ENCODE measurements around the gene MMP15. TPM values are rescaled to one million over a fixed set of nuclear protein-coding genes. Genes with fewer than 3 reads are reported as not detected.
A peak's percentile ranks its signal among the peaks of the same experiment; 100 is the strongest.

The MMP15 gene
- total and polyA plus RNA-seq, 2 of the 13 experiments (the other 11 are each of a cell fraction or from before 2014, with no cell fraction given): 35.2 to 44.9 TPM

DNA sequence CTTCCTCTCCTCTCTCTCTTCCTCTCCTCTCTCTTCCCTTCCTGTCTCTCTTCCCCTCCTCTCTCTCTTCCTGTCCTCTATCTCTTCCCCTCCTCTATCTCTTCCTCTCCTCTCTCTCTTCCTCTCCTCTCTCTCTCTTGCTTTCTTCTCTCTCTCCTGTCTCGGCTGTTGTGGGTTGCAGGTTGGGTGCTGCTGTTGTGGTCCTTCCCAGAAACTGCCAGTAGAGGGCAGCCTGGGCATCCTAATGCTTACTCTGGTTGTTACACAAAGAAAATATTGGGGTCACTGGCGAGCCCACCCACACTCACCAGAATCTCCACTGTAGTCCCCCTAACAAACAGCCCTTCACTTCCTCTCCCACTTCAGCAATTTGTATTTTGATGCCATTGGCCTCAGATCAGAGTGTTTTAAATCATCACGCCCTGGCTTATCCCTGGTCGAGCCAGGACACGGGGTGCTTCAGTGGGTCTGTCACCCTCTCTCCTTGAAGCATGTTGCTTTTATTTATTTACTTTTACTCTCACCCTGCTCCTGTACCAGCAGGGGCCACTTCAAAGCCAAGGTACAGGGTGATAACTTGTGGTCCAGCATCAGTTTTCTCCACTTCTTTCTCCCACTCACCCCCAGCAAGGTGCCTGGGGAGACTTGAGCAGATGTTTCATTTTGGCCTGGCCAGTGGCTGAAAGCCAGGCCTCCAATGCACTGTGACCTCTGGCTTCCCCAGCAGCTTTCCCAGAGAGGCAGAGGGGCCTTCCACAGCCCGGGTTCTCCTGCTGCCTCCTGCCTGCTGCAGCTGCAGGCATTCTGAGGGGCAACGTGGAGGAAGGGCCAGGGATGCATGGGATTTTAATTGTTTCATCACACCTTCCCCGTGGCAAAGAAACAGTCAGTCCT is 4.7 kb upstream of the MMP15 start (continued):
- TF ChIP-seq, protein P1, sequence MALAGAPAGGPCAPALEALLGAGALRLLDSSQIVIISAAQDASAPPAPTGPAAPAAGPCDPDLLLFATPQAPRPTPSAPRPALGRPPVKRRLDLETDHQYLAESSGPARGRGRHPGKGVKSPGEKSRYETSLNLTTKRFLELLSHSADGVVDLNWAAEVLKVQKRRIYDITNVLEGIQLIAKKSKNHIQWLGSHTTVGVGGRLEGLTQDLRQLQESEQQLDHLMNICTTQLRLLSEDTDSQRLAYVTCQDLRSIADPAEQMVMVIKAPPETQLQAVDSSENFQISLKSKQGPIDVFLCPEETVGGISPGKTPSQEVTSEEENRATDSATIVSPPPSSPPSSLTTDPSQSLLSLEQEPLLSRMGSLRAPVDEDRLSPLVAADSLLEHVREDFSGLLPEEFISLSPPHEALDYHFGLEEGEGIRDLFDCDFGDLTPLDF (CRISPR knock-in tag; IDR thresholded peaks at IDR 0.05): no peak
- TF ChIP-seq CEBPB (IDR thresholded peaks at IDR 0.05; ENCODE audit: borderline replicate concordance, low read depth, low read length) (no peak), ZNF552 (CRISPR knock-in tag; IDR thresholded peaks at IDR 0.05; ENCODE audit: borderline replicate concordance) (no peak), PHF20 (CRISPR knock-in tag; IDR thresholded peaks at IDR 0.05) (no peak), SATB2 (CRISPR knock-in tag; IDR thresholded peaks at IDR 0.05) (no peak), HNRNPK (IDR thresholded peaks at IDR 0.05; ENCODE audit: low read depth, low read length, poor library complexity, severe bottlenecking) (no peak), NRL (CRISPR knock-in tag; IDR thresholded peaks at IDR 0.05; ENCODE audit: borderline replicate concordance) (peak; percentile 24; the same call in 1 of the 2 replicates), ZNF792 (CRISPR knock-in tag; IDR thresholded peaks at IDR 0.05) (no peak), ZFP36L1 (CRISPR knock-in tag; IDR thresholded peaks at IDR 0.05) (no peak), ZBTB7B (CRISPR knock-in tag; IDR thresholded peaks at IDR 0.05) (0 out of 2 replicates have a peak, but pooled peaks have one; percentile 52), RARA (CRISPR knock-in tag; IDR thresholded peaks at IDR 0.05) (no peak), ZNF572 (CRISPR knock-in tag; IDR thresholded peaks at IDR 0.05) (no peak), ZNF451 (CRISPR knock-in tag; IDR thresholded peaks at IDR 0.05) (no peak), ZNF24 (IDR thresholded peaks at IDR 0.05) (no peak), ZNF879 (CRISPR knock-in tag; IDR thresholded peaks at IDR 0.05) (no peak), FOXK2 (IDR thresholded peaks at IDR 0.05) (0 out of 2 replicates have a peak, but pooled peaks have one; percentile 21), SMAD3 (CRISPR knock-in tag; IDR thresholded peaks at IDR 0.05) (0 out of 2 replicates have a peak, but pooled peaks have one; percentile 39)
- TF ChIP-seq, protein P2, sequence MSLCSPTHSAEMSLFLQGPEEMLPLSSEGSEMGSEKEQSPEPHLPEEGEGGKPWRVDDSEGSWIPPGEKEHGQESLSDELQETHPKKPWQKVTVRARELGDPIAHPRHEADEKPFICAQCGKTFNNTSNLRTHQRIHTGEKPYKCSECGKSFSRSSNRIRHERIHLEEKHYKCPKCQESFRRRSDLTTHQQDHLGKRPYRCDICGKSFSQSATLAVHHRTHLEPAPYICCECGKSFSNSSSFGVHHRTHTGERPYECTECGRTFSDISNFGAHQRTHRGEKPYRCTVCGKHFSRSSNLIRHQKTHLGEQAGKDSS (CRISPR knock-in tag; IDR thresholded peaks at IDR 0.05; ENCODE audit: borderline replicate concordance, low read depth): no peak
- TF ChIP-seq, protein P3, sequence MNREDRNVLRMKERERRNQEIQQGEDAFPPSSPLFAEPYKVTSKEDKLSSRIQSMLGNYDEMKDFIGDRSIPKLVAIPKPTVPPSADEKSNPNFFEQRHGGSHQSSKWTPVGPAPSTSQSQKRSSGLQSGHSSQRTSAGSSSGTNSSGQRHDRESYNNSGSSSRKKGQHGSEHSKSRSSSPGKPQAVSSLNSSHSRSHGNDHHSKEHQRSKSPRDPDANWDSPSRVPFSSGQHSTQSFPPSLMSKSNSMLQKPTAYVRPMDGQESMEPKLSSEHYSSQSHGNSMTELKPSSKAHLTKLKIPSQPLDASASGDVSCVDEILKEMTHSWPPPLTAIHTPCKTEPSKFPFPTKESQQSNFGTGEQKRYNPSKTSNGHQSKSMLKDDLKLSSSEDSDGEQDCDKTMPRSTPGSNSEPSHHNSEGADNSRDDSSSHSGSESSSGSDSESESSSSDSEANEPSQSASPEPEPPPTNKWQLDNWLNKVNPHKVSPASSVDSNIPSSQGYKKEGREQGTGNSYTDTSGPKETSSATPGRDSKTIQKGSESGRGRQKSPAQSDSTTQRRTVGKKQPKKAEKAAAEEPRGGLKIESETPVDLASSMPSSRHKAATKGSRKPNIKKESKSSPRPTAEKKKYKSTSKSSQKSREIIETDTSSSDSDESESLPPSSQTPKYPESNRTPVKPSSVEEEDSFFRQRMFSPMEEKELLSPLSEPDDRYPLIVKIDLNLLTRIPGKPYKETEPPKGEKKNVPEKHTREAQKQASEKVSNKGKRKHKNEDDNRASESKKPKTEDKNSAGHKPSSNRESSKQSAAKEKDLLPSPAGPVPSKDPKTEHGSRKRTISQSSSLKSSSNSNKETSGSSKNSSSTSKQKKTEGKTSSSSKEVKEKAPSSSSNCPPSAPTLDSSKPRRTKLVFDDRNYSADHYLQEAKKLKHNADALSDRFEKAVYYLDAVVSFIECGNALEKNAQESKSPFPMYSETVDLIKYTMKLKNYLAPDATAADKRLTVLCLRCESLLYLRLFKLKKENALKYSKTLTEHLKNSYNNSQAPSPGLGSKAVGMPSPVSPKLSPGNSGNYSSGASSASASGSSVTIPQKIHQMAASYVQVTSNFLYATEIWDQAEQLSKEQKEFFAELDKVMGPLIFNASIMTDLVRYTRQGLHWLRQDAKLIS (CRISPR knock-in tag; IDR thresholded peaks at IDR 0.05): 0 out of 2 replicates have a peak, but pooled peaks have one; percentile 49
- TF ChIP-seq, protein P4, sequence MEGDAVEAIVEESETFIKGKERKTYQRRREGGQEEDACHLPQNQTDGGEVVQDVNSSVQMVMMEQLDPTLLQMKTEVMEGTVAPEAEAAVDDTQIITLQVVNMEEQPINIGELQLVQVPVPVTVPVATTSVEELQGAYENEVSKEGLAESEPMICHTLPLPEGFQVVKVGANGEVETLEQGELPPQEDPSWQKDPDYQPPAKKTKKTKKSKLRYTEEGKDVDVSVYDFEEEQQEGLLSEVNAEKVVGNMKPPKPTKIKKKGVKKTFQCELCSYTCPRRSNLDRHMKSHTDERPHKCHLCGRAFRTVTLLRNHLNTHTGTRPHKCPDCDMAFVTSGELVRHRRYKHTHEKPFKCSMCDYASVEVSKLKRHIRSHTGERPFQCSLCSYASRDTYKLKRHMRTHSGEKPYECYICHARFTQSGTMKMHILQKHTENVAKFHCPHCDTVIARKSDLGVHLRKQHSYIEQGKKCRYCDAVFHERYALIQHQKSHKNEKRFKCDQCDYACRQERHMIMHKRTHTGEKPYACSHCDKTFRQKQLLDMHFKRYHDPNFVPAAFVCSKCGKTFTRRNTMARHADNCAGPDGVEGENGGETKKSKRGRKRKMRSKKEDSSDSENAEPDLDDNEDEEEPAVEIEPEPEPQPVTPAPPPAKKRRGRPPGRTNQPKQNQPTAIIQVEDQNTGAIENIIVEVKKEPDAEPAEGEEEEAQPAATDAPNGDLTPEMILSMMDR (CRISPR knock-in tag; IDR thresholded peaks at IDR 0.05): peak; percentile 94

All from HepG2 (cell line).